Transverse colon (tissue), 4 donors: ENCODE data around the gene CTBP2. TPM values are rescaled to one million over a fixed set of nuclear protein-coding genes. Genes with fewer than 3 reads are reported as not detected.
A peak's percentile ranks its signal among the peaks of the same experiment; 100 is the strongest.

ENCODE experiments used
- DNase-seq: peaks from one replicate; pipeline ENCODE4 v3.0.0-alpha.2; 2019
- H3K27ac ChIP-seq, 4 donors: fragments of 200-600 bp; sonication (generic); 2 replicates each; pipeline ENCODE4 v1.5.1; 2016 to 2018; ENCODE audit warnings: inconsistent platforms in 4 of 4
- H3K27me3 ChIP-seq: fragments of 200-600 bp; sonication (generic); 2 replicates; pipeline ENCODE4 v1.5.1; 2017; ENCODE audit warnings: inconsistent platforms
- H3K36me3 ChIP-seq, 4 donors: fragments of 200-600 bp; sonication (generic); 2 replicates each; pipeline ENCODE4 v1.5.1; 2017 to 2019; ENCODE audit warnings: inconsistent platforms in 4 of 4
- H3K4me1 ChIP-seq, 4 donors: fragments of 200-600 bp; sonication (generic); 2 replicates each; pipeline ENCODE4 v1.5.1; 2017 to 2020; ENCODE audit warnings: inconsistent platforms in 4 of 4
- H3K4me3 ChIP-seq, 4 donors: fragments of 200-600 bp; sonication (generic); 1 replicate in 1 of 4; 2 replicates in 3 of 4; pipeline versions ENCODE4 v1.5.1 to v1.6.1; 2017 to 2019; ENCODE audit warnings: inconsistent platforms in 4 of 4
- H3K9me3 ChIP-seq, 2 donors: fragments of 200-600 bp; sonication (generic); 2 replicates each; pipeline ENCODE4 v1.5.1; 2017 to 2019; ENCODE audit warnings: inconsistent platforms in 2 of 2
- EP300 ChIP-seq: sonication (generic); formaldehyde crosslinking; IDR thresholded peaks from one replicate; pipeline ENCODE4 v1.6.1; 2017; ENCODE audit warnings: antibody characterized with exemption, low read depth
- POLR2A ChIP-seq: fragments of 450-650 bp; IDR thresholded peaks from one replicate; pipeline ENCODE4 v1.6.1; 2016; ENCODE audit warnings: antibody characterized with exemption, mild to moderate bottlenecking, moderate library complexity
- POLR2AphosphoS5 ChIP-seq, 3 donors: sonication (generic); formaldehyde crosslinking; IDR thresholded peaks; one replicate each; pipeline ENCODE4 v1.6.1; 2016; ENCODE audit warnings: antibody characterized with exemption in 3 of 3
- WGBS, 2 donors: methylation state at CpG; one replicate each; pipeline ENCODE4 v1.1.5; 2018; ENCODE audit warnings: low coverage in 1 of 2; 5-methylcytosine and 5-hydroxymethylcytosine counted together
- in situ Hi-C, 4 donors: fragments of 200-750 bp; cut with MboI; loops; one replicate each; pipeline versions ENCODE4 v1.15.0 to v1.15.1; 2017; ENCODE audit warnings: low sequenced_read_pairs in 3 of 4, low pct_ligation_motif_present in 1 of 4, low pct_unique_long_range_greater_than_20kb in 1 of 4
- intact Hi-C: fragments of 100-400 bp; cut with DNase I; formaldehyde crosslinking; loops from one replicate; pipeline ENCODE4 v1.15.1; 2023; ENCODE audit warnings: low total_unique reads
- total RNA-seq, 4 donors: library from RNA; depleted of rRNA; stranded (reverse); fragments of >200 nt; gene quantifications; one replicate each; pipeline ENCODE4 v1.1.0, GENCODE V29; 2016
- TF ChIP-seq, protein P1 (sequence below), 5 experiments: fragments of 200-600 bp in 3 of 5; fragments of 450-650 bp in 2 of 5; sonication (generic) in 3 of 5; IDR thresholded peaks; 1 replicate in 2 of 5; 2 replicates in 3 of 5; pipeline ENCODE4 v1.5.1; 2016 to 2017; ENCODE audit warnings: antibody characterized with exemption in 5 of 5, inconsistent platforms in 3 of 5, mild to moderate bottlenecking in 2 of 5, moderate library complexity in 1 of 5

CTBP2 gene
- total RNA-seq, 4 donors from 2014 or later = 71.9 to 247 (median 98.4) TPM

DNA sequence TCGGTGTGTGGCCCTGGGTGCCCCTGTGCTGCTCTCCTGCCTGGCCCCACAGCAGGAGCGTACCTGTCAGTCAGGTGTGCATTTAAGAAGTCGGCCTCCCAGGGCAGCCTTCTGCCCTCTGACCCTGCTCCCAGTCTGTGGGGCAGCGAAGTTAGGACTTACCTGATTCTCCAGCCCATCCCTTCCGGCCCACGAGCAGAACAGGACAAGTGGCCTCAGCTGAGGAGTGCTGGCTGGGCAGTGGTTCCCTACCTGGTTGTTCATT, 24.7 kb downstream of the CTBP2 start:
- H3K4me3 ChIP-seq = no peak overlapping the region
- H3K27ac ChIP-seq = peak overlapping the region in 1 of 4 donors; percentile 7
- WGBS, 2 donors = 81% methylated on average over 6 of the region's 6 CpGs; no CpG with 5 or more reads in 1 of the 2 donors
- TF ChIP-seq POLR2AphosphoS5 (IDR thresholded peaks at IDR 0.05) (no peak), POLR2A (no peak), EP300 (no peak)
- in situ Hi-C loops = no loop called here
- H3K9me3 ChIP-seq = no peaks in the 10 kb centered on the region
- DNase-seq = no peak
- peaks cover 0 to 27% (median 23%) of the 10 kb centered on the region in 4 donors for H3K4me1 ChIP-seq
- intact Hi-C loops = no loop called here
- H3K36me3 ChIP-seq = peaks cover 0 to 9% (median 0%) of the 10 kb centered on the region in 4 donors
- no peaks in the 10 kb centered on the region for H3K27me3 ChIP-seq

- Histone ChIP-seq H3K4me3 (no peak overlapping the region), H3K27me3 (no peaks in the 10 kb centered on the region), H3K27ac (no peak overlapping the region), H3K9me3 (no peaks in the 10 kb centered on the region), H3K4me1 (peaks cover 0 to 27% (median 23%) of the 10 kb centered on the region in 4 donors), H3K36me3 (peaks cover 0 to 9% (median 0%) of the 10 kb centered on the region in 4 donors)
- in situ Hi-C loops = no loop called here
- DNase-seq = no peak
- intact Hi-C loops = no loop called here
- no peak for TF ChIP-seq POLR2A
- TF ChIP-seq EP300 = no peak
- WGBS, 2 donors = 78% methylated on average over 20 of the region's 20 CpGs; no CpG with 5 or more reads in 1 of the 2 donors
Measured at GRCh38 chr10:125134916-125135770, 25.2 kb downstream of the CTBP2 start.

GRCh38 chr10:125134483-125134848, 25.9 kb downstream of the CTBP2 start:
- DNase-seq = no peak
- TF ChIP-seq POLR2A = no peak
- TF ChIP-seq, protein P1, sequence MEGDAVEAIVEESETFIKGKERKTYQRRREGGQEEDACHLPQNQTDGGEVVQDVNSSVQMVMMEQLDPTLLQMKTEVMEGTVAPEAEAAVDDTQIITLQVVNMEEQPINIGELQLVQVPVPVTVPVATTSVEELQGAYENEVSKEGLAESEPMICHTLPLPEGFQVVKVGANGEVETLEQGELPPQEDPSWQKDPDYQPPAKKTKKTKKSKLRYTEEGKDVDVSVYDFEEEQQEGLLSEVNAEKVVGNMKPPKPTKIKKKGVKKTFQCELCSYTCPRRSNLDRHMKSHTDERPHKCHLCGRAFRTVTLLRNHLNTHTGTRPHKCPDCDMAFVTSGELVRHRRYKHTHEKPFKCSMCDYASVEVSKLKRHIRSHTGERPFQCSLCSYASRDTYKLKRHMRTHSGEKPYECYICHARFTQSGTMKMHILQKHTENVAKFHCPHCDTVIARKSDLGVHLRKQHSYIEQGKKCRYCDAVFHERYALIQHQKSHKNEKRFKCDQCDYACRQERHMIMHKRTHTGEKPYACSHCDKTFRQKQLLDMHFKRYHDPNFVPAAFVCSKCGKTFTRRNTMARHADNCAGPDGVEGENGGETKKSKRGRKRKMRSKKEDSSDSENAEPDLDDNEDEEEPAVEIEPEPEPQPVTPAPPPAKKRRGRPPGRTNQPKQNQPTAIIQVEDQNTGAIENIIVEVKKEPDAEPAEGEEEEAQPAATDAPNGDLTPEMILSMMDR (IDR thresholded peaks at IDR 0.05) = no peak
- TF ChIP-seq POLR2AphosphoS5 (IDR thresholded peaks at IDR 0.05) = no peak
- TF ChIP-seq EP300 = no peak
- H3K4me3 ChIP-seq = no peak overlapping the region
- no peaks in the 10 kb centered on the region for H3K9me3 ChIP-seq
- intact Hi-C loops (no loop called here), in situ Hi-C loops (no loop called here)
- H3K27ac ChIP-seq = no peak overlapping the region
- H3K4me1 ChIP-seq = peaks cover 0 to 27% (median 23%) of the 10 kb centered on the region in 4 donors
- H3K27me3 ChIP-seq = no peaks in the 10 kb centered on the region
- 83% methylated on average over 10 of the region's 11 CpGs; no CpG with 5 or more reads in 1 of the 2 donors for WGBS, 2 donors
- H3K36me3 ChIP-seq = peaks cover 0 to 9% (median 0%) of the 10 kb centered on the region in 4 donors

GRCh38 chr10:125133696-125134482, 26.5 kb downstream of the CTBP2 start:
- WGBS, 2 donors = 59 to 73% methylated on average over 7 to 14 of the region's 14 CpGs
- intact Hi-C loops (no loop called here), in situ Hi-C loops (no loop called here)
- Histone ChIP-seq H3K9me3 (no peaks in the 10 kb centered on the region), H3K4me3 (no peak overlapping the region), H3K27ac (no peak overlapping the region), H3K4me1 (peaks cover 0 to 25% (median 22%) of the 10 kb centered on the region in 4 donors), H3K36me3 (peaks cover 0 to 9% (median 0%) of the 10 kb centered on the region in 4 donors), H3K27me3 (no peaks in the 10 kb centered on the region)
- TF ChIP-seq, protein P1 (IDR thresholded peaks at IDR 0.05) = no peak
- no peak for TF ChIP-seq POLR2AphosphoS5 (IDR thresholded peaks at IDR 0.05)
- TF ChIP-seq POLR2A = no peak
- TF ChIP-seq EP300 = no peak
- DNase-seq = no peak

DNA sequence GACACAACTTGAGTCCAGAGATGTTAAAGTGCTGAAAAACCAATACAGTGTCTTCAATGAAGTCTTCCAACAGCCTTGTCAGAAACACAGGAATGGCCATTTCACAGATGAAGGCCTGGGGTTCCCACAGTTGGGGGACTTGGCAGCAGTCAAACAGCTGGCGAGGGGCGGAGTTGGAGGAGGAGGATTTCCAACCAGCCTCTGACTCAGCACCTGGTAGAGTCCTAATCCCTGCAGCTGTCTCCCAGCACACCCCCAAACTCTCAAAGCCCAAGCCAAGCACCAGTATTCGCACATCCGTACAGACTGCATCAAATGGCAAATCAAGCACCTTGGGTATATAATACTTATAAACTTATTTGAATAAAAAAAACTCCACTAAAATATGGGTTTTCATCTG, 28.0 kb downstream of the CTBP2 start:
- H3K27ac ChIP-seq = no peak overlapping the region
- peaks cover 0 to 9% (median 0%) of the 10 kb centered on the region in 4 donors for H3K36me3 ChIP-seq
- H3K27me3 ChIP-seq = no peaks in the 10 kb centered on the region
- TF ChIP-seq, protein P1 (IDR thresholded peaks at IDR 0.05) = no peak
- TF ChIP-seq POLR2AphosphoS5 (IDR thresholded peaks at IDR 0.05) (no peak), POLR2A (no peak)
- 96% methylated on average over 4 of the region's 4 CpGs; no CpG with 5 or more reads in 1 of the 2 donors for WGBS, 2 donors
- no peaks in the 10 kb centered on the region for H3K9me3 ChIP-seq
- in situ Hi-C loops (no loop called here), intact Hi-C loops (no loop called here)
- no peak for DNase-seq
- peaks cover 0 to 15% (median 10%) of the 10 kb centered on the region in 4 donors for H3K4me1 ChIP-seq
- no peak overlapping the region for H3K4me3 ChIP-seq
